Trophoblast cell (in vitro differentiated cells and primary cell): ENCODE data around the gene SMC3.

Source experiments
- DNase-seq, 2 donors: peaks; one replicate each; pipeline ENCODE4 v3.0.0-alpha.2; 2016
- H2AFZ ChIP-seq: 2 replicates; pipeline ENCODE4 v1.6.1; 2013; ENCODE audit warnings: low read length, moderate library complexity, mild to moderate bottlenecking; ENCODE audit not compliant: insufficient read depth, poor library complexity
- H2AK5ac ChIP-seq: 2 replicates; pipeline ENCODE4 v1.6.1; 2013; ENCODE audit warnings: mild to moderate bottlenecking, low read length
- H2BK120ac ChIP-seq: 2 replicates; pipeline ENCODE4 v1.6.1; 2013; ENCODE audit warnings: low read length, mild to moderate bottlenecking, moderate library complexity; ENCODE audit not compliant: insufficient read depth, poor library complexity
- H2BK12ac ChIP-seq: 2 replicates; pipeline ENCODE4 v1.6.1; 2013; ENCODE audit warnings: mild to moderate bottlenecking, low read length, moderate library complexity
- H2BK5ac ChIP-seq: 2 replicates; pipeline ENCODE4 v1.6.1; 2013; ENCODE audit warnings: low read length, low read depth, moderate library complexity, mild to moderate bottlenecking; ENCODE audit not compliant: poor library complexity
- H3K14ac ChIP-seq: 2 replicates; pipeline ENCODE4 v1.6.1; 2013; ENCODE audit warnings: mild to moderate bottlenecking, low read length
- H3K18ac ChIP-seq: 2 replicates; pipeline ENCODE4 v1.6.1; 2013; ENCODE audit warnings: mild to moderate bottlenecking, low read length
- H3K23ac ChIP-seq: 2 replicates; pipeline ENCODE4 v1.6.1; 2013; ENCODE audit warnings: low read length
- H3K27ac ChIP-seq: 2 replicates; pipeline ENCODE4 v1.5.1; 2013; ENCODE audit warnings: low read depth, mild to moderate bottlenecking, inconsistent platforms, low read length, moderate library complexity
- H3K27me3 ChIP-seq: 2 replicates; pipeline ENCODE4 v1.6.1; 2013; ENCODE audit warnings: inconsistent platforms, mild to moderate bottlenecking, low read length, moderate library complexity; ENCODE audit not compliant: insufficient read depth
- H3K36me3 ChIP-seq, 2 experiments: 1 replicate in 1 of 2; 2 replicates in 1 of 2; pipeline ENCODE4 v1.6.1; 2013; ENCODE audit warnings: low read length in 2 of 2, mild to moderate bottlenecking in 2 of 2, moderate library complexity in 1 of 2; ENCODE audit not compliant: insufficient read depth in 2 of 2, control insufficient read depth in 1 of 2
- H3K4ac ChIP-seq: 2 replicates; pipeline ENCODE4 v1.6.1; 2013; ENCODE audit warnings: low read depth, mild to moderate bottlenecking, low read length, moderate library complexity
- H3K4me1 ChIP-seq, 2 experiments: 1 replicate in 1 of 2; 2 replicates in 1 of 2; pipeline ENCODE4 v1.6.1; 2013; ENCODE audit warnings: low read length in 2 of 2, mild to moderate bottlenecking in 2 of 2, moderate library complexity in 1 of 2; ENCODE audit not compliant: insufficient read depth in 2 of 2, control insufficient read depth in 1 of 2
- H3K4me2 ChIP-seq: 2 replicates; pipeline ENCODE4 v1.6.1; 2013; ENCODE audit warnings: inconsistent platforms, mild to moderate bottlenecking, low read length, moderate library complexity
- H3K4me3 ChIP-seq: 2 replicates; pipeline ENCODE4 v1.5.1; 2013; ENCODE audit warnings: mild to moderate bottlenecking, low read depth, low read length, inconsistent platforms
- H3K79me1 ChIP-seq: one replicate; pipeline ENCODE4 v1.6.1; 2013; ENCODE audit warnings: low read length
- H3K79me2 ChIP-seq: 2 replicates; pipeline ENCODE4 v1.6.1; 2013; ENCODE audit warnings: low read length, mild to moderate bottlenecking; ENCODE audit not compliant: control insufficient read depth, insufficient read depth, poor library complexity
- H3K9ac ChIP-seq: 2 replicates; pipeline ENCODE4 v1.6.1; 2013; ENCODE audit warnings: mild to moderate bottlenecking, low read length
- H3K9me3 ChIP-seq: 2 replicates; pipeline ENCODE4 v1.6.1; 2013; ENCODE audit warnings: low read depth, mild to moderate bottlenecking, control low read depth, inconsistent platforms, low read length; ENCODE audit not compliant: insufficient read depth
- H4K12ac ChIP-seq: 2 replicates; pipeline ENCODE4 v1.6.1; 2013; ENCODE audit warnings: low read depth, mild to moderate bottlenecking, low read length, moderate library complexity
- H4K8ac ChIP-seq: 2 replicates; pipeline ENCODE4 v1.6.1; 2013; ENCODE audit warnings: low read depth, mild to moderate bottlenecking, low read length, moderate library complexity
- H4K91ac ChIP-seq: one replicate; pipeline ENCODE4 v1.6.1; 2013; ENCODE audit warnings: low read depth, mild to moderate bottlenecking, low read length, moderate library complexity
- WGBS: extraction: QIAGEN DNeasy Blood & Tissue Kit; methylation state at CpG from one replicate; pipeline ENCODE4 v1.1.7; 2013; ENCODE audit warnings: missing lambda C conversion rate; ENCODE audit not compliant: insufficient read length, insufficient coverage; ENCODE audit errors: extremely low coverage; 5-methylcytosine and 5-hydroxymethylcytosine counted together

The SMC3 gene

GRCh38 chr10:110571093-110571743 is 3.7 kb downstream of the SMC3 start:
- no CpG with 5 or more reads among the region's 2 CpGs for WGBS
- no peak overlapping the region for H2BK5ac ChIP-seq
- no peak overlapping the region for H2BK12ac ChIP-seq
- H3K36me3 ChIP-seq, result peaks cover 0 to 3% of the 10 kb centered on the region in 2 experiments
- no peaks in the 10 kb centered on the region for H3K4me1 ChIP-seq
- H3K79me2 ChIP-seq, result peaks cover 6% of the 10 kb centered on the region
- no peak overlapping the region for H3K4me2 ChIP-seq
- H4K8ac ChIP-seq, result no peak overlapping the region
- no peak overlapping the region for H3K9ac ChIP-seq
- H2AFZ ChIP-seq, result no peak overlapping the region
- H3K9me3 ChIP-seq, result no peaks in the 10 kb centered on the region
- peaks cover 9% of the 10 kb centered on the region for H3K79me1 ChIP-seq
- H3K27ac ChIP-seq, result no peak overlapping the region
- no peak for DNase-seq
- no peaks in the 10 kb centered on the region for H3K27me3 ChIP-seq
- H3K4me3 ChIP-seq, result no peak overlapping the region
- H3K14ac ChIP-seq, result no peak overlapping the region
- no peak overlapping the region for H2BK120ac ChIP-seq
- H4K91ac ChIP-seq, result no peak overlapping the region
- H3K18ac ChIP-seq, result no peak overlapping the region
- peak overlapping the region; percentile 69 for H3K4ac ChIP-seq
- no peak overlapping the region for H3K23ac ChIP-seq
- H4K12ac ChIP-seq, result no peak overlapping the region
- no peak overlapping the region for H2AK5ac ChIP-seq

- no peak overlapping the region for H3K14ac ChIP-seq
- no CpG with 5 or more reads among the region's 2 CpGs for WGBS
- H4K91ac ChIP-seq, result no peak overlapping the region
- H2BK5ac ChIP-seq, result no peak overlapping the region
- no peak overlapping the region for H2AFZ ChIP-seq
- H3K9ac ChIP-seq, result no peak overlapping the region
- H3K4me2 ChIP-seq, result no peak overlapping the region
- no peaks in the 10 kb centered on the region for H3K4me1 ChIP-seq
- no peak overlapping the region for H3K23ac ChIP-seq
- no peak overlapping the region for H3K27ac ChIP-seq
- no peak overlapping the region for H3K18ac ChIP-seq
- no peaks in the 10 kb centered on the region for H3K27me3 ChIP-seq
- H2AK5ac ChIP-seq, result no peak overlapping the region
- H3K79me2 ChIP-seq, result peaks cover 3% of the 10 kb centered on the region
- H4K12ac ChIP-seq, result no peak overlapping the region
- H3K4ac ChIP-seq, result no peak overlapping the region
- no peaks in the 10 kb centered on the region for H3K9me3 ChIP-seq
- H4K8ac ChIP-seq, result no peak overlapping the region
- peaks cover 3% of the 10 kb centered on the region for H3K79me1 ChIP-seq
- peaks cover 1 to 4% of the 10 kb centered on the region in 2 experiments for H3K36me3 ChIP-seq
- H2BK12ac ChIP-seq, result no peak overlapping the region
- H2BK120ac ChIP-seq, result no peak overlapping the region
- DNase-seq, result no peak
- no peak overlapping the region for H3K4me3 ChIP-seq
Observed at GRCh38 chr10:110572862-110573261, 5.4 kb downstream of the SMC3 start.

- no peak overlapping the region for H3K18ac ChIP-seq
- H3K79me1 ChIP-seq, result no peaks in the 10 kb centered on the region
- H3K4me3 ChIP-seq, result no peak overlapping the region
- H2AFZ ChIP-seq, result no peak overlapping the region
- no peak overlapping the region for H2BK12ac ChIP-seq
- H4K12ac ChIP-seq, result no peak overlapping the region
- peaks cover 5 to 7% of the 10 kb centered on the region in 2 experiments for H3K36me3 ChIP-seq
- no peak overlapping the region for H4K8ac ChIP-seq
- H2AK5ac ChIP-seq, result no peak overlapping the region
- H3K14ac ChIP-seq, result no peak overlapping the region
- DNase-seq, result no peak
- H4K91ac ChIP-seq, result no peak overlapping the region
- H3K4ac ChIP-seq, result no peak overlapping the region
- H2BK5ac ChIP-seq, result no peak overlapping the region
- no peak overlapping the region for H3K9ac ChIP-seq
- H3K79me2 ChIP-seq, result no peaks in the 10 kb centered on the region
- H3K23ac ChIP-seq, result no peak overlapping the region
- no peak overlapping the region for H3K4me2 ChIP-seq
- no peaks in the 10 kb centered on the region for H3K9me3 ChIP-seq
- no CpG with 5 or more reads among the region's 5 CpGs for WGBS
- H3K27ac ChIP-seq, result no peak overlapping the region
- no peak overlapping the region for H2BK120ac ChIP-seq
- no peaks in the 10 kb centered on the region for H3K27me3 ChIP-seq
- H3K4me1 ChIP-seq, result no peaks in the 10 kb centered on the region
Observed at GRCh38 chr10:110574420-110574819, 6.9 kb downstream of the SMC3 start.

- Histone ChIP-seq H3K79me2 (no peaks in the 10 kb centered on the region), H4K91ac (no peak overlapping the region), H3K9me3 (no peaks in the 10 kb centered on the region), H3K14ac (no peak overlapping the region), H3K4me1 (no peaks in the 10 kb centered on the region), H3K27ac (no peak overlapping the region), H3K36me3 (peaks cover 8% of the 10 kb centered on the region in 2 experiments), H2AK5ac (no peak overlapping the region), H4K12ac (no peak overlapping the region), H4K8ac (no peak overlapping the region), H3K9ac (no peak overlapping the region), H3K18ac (no peak overlapping the region), H3K4ac (no peak overlapping the region), H3K23ac (no peak overlapping the region), H3K79me1 (no peaks in the 10 kb centered on the region), H2BK12ac (no peak overlapping the region), H2BK5ac (no peak overlapping the region), H3K4me3 (no peak overlapping the region), H3K27me3 (no peaks in the 10 kb centered on the region), H2BK120ac (no peak overlapping the region), H2AFZ (no peak overlapping the region), H3K4me2 (no peak overlapping the region)
- DNase-seq, result no peak
- WGBS, result no CpG with 5 or more reads among the region's 5 CpGs
Observed at GRCh38 chr10:110576220-110576619, 8.7 kb downstream of the SMC3 start.
